Mesenchymal stem cell (in vitro differentiated cells and primary cell): ENCODE measurements around the gene ERBB4.

Experiments used
- DNase-seq: peaks from one replicate; pipeline ENCODE4 v3.0.0-alpha.2; 2013
- H2AFZ ChIP-seq: one replicate; pipeline ENCODE4 v1.6.1; 2013; ENCODE audit warnings: low read depth, mild to moderate bottlenecking, control low read depth, inconsistent platforms, low read length, moderate library complexity
- H2AK5ac ChIP-seq: 2 replicates; pipeline ENCODE4 v1.6.1; 2013; ENCODE audit warnings: low read length, moderate library complexity, mild to moderate bottlenecking, inconsistent platforms; ENCODE audit not compliant: severe bottlenecking
- H2BK120ac ChIP-seq: one replicate; pipeline ENCODE4 v1.6.1; 2013; ENCODE audit warnings: low read depth, mild to moderate bottlenecking, inconsistent platforms, low read length, moderate library complexity
- H2BK12ac ChIP-seq, 2 experiments: one replicate each; pipeline ENCODE4 v1.6.1; 2013; ENCODE audit warnings: inconsistent platforms in 2 of 2, low read length in 2 of 2, mild to moderate bottlenecking in 2 of 2, moderate library complexity in 2 of 2, control low read depth in 1 of 2
- H2BK15ac ChIP-seq: one replicate; pipeline ENCODE4 v1.6.1; 2013; ENCODE audit warnings: mild to moderate bottlenecking, low read depth, inconsistent platforms; ENCODE audit not compliant: poor library complexity, severe bottlenecking
- H2BK5ac ChIP-seq: 2 replicates; pipeline ENCODE4 v1.6.1; 2013; ENCODE audit warnings: low read depth, mild to moderate bottlenecking, low read length, control low read depth, inconsistent platforms; ENCODE audit not compliant: poor library complexity, severe bottlenecking
- H3K14ac ChIP-seq, 2 experiments: one replicate each; pipeline ENCODE4 v1.6.1; 2013; ENCODE audit warnings: inconsistent platforms in 2 of 2, low read length in 2 of 2, control low read depth in 1 of 2, mild to moderate bottlenecking in 1 of 2, moderate library complexity in 1 of 2
- H3K18ac ChIP-seq, 2 experiments: one replicate each; pipeline ENCODE4 v1.6.1; 2013; ENCODE audit warnings: inconsistent platforms in 2 of 2, low read length in 2 of 2, control low read depth in 1 of 2, low read depth in 1 of 2, mild to moderate bottlenecking in 1 of 2
- H3K23ac ChIP-seq, 2 experiments: one replicate each; pipeline ENCODE4 v1.6.1; 2013; ENCODE audit warnings: inconsistent platforms in 2 of 2, low read length in 2 of 2, mild to moderate bottlenecking in 2 of 2, moderate library complexity in 2 of 2, control low read depth in 1 of 2
- H3K27ac ChIP-seq: 2 replicates; pipeline ENCODE4 v1.5.1; 2013; ENCODE audit warnings: mild to moderate bottlenecking, moderate library complexity, low read length, control low read depth, inconsistent platforms; ENCODE audit not compliant: poor library complexity, severe bottlenecking
- H3K27me3 ChIP-seq, 2 experiments: 2 replicates each; pipeline versions ENCODE4 v1.6.1 to v1.7.0; 2013; ENCODE audit warnings: low read length in 2 of 2, mild to moderate bottlenecking in 2 of 2, moderate library complexity in 2 of 2, control low read depth in 1 of 2, inconsistent platforms in 1 of 2; ENCODE audit not compliant: control insufficient read depth in 1 of 2, insufficient read depth in 1 of 2
- H3K36me3 ChIP-seq, 2 experiments: 2 replicates each; pipeline versions ENCODE4 v1.6.1 to v1.7.0; 2013; ENCODE audit warnings: low read length in 2 of 2, control low read depth in 1 of 2, inconsistent platforms in 1 of 2, low read depth in 1 of 2, mild to moderate bottlenecking in 1 of 2; ENCODE audit not compliant: insufficient read depth in 2 of 2, control insufficient read depth in 1 of 2
- H3K4ac ChIP-seq, 2 experiments: one replicate each; pipeline ENCODE4 v1.6.1; 2013; ENCODE audit warnings: inconsistent platforms in 2 of 2, low read length in 2 of 2, mild to moderate bottlenecking in 2 of 2, moderate library complexity in 2 of 2, control low read depth in 1 of 2, low read depth in 1 of 2
- H3K4me1 ChIP-seq: 2 replicates; pipeline ENCODE4 v1.6.1; 2013; ENCODE audit warnings: low read depth, low read length, control low read depth; ENCODE audit not compliant: control insufficient read depth, insufficient read depth
- H3K4me2 ChIP-seq: 2 replicates; pipeline ENCODE4 v1.6.1; 2013; ENCODE audit warnings: low read length, mild to moderate bottlenecking, inconsistent platforms; ENCODE audit not compliant: poor library complexity, severe bottlenecking
- H3K4me3 ChIP-seq, 2 experiments: 2 replicates each; pipeline versions ENCODE4 v1.5.1 to v1.7.0; 2013; ENCODE audit warnings: low read length in 2 of 2, mild to moderate bottlenecking in 2 of 2, control low read depth in 1 of 2, low read depth in 1 of 2; ENCODE audit not compliant: insufficient read depth in 1 of 2
- H3K79me1 ChIP-seq: replicated peaks from 2 replicates; pipeline ENCODE4 v1.6.1; 2013; ENCODE audit warnings: mild to moderate bottlenecking, control low read depth, low read length, inconsistent platforms; ENCODE audit not compliant: poor library complexity, severe bottlenecking
- H3K9ac ChIP-seq: 2 replicates; pipeline ENCODE4 v1.7.0; 2013; ENCODE audit warnings: mild to moderate bottlenecking, low read length, moderate library complexity
- H3K9me3 ChIP-seq: 2 replicates; pipeline ENCODE4 v1.7.0; 2013; ENCODE audit warnings: mild to moderate bottlenecking, low read length; ENCODE audit not compliant: control insufficient read depth
- H4K8ac ChIP-seq: one replicate; pipeline ENCODE4 v1.6.1; 2013; ENCODE audit warnings: inconsistent platforms, mild to moderate bottlenecking, low read length, moderate library complexity
- H4K91ac ChIP-seq: one replicate; pipeline ENCODE4 v1.6.1; 2013; ENCODE audit warnings: mild to moderate bottlenecking, low read length, inconsistent platforms
- WGBS: methylation state at CpG from one replicate; pipeline ENCODE4 v1.1.7; 2013; ENCODE audit warnings: mixed read lengths; 5-methylcytosine and 5-hydroxymethylcytosine counted together

ERBB4 gene

DNA sequence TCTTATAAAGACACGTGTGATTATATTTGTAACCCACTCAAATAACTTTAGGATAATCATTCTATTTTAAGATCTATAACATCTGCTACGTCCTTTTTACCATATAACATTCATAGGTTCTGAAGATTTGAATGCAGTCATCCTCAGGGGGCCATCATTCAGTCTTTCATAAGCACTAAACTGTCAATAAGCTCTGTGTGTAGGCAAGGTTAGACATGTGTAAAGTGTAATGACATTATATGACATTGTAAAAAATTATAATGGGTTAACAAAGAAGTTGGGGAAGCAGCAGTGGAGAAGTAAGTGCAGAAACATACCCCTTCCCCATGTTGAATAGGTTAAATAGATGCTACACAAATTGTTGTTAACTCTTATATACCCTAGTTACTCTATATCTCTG, 845.9 kb downstream of the ERBB4 start:
- H2AK5ac ChIP-seq = no peak overlapping the region
- H4K91ac ChIP-seq = no peak overlapping the region
- no peaks in the 10 kb centered on the region for H3K36me3 ChIP-seq
- H2BK15ac ChIP-seq = no peak overlapping the region
- peaks cover 6% of the 10 kb centered on the region for H3K9me3 ChIP-seq
- no peak overlapping the region for H3K18ac ChIP-seq
- H3K27ac ChIP-seq = no peak overlapping the region
- no peak overlapping the region for H3K4me3 ChIP-seq
- H3K4me1 ChIP-seq = no peaks in the 10 kb centered on the region
- no peak for DNase-seq
- H3K23ac ChIP-seq = no peak overlapping the region
- H2BK5ac ChIP-seq = no peak overlapping the region
- H2AFZ ChIP-seq = no peak overlapping the region
- H3K79me1 ChIP-seq = no peaks in the 10 kb centered on the region
- H3K27me3 ChIP-seq = no peaks in the 10 kb centered on the region
- 83% methylated on average over 2 of the region's 2 CpGs for WGBS
- H3K4me2 ChIP-seq = no peak overlapping the region
- H3K9ac ChIP-seq = no peak overlapping the region
- no peak overlapping the region for H2BK12ac ChIP-seq
- no peak overlapping the region for H2BK120ac ChIP-seq
- no peak overlapping the region for H3K4ac ChIP-seq
- H4K8ac ChIP-seq = no peak overlapping the region
- no peak overlapping the region for H3K14ac ChIP-seq

DNA sequence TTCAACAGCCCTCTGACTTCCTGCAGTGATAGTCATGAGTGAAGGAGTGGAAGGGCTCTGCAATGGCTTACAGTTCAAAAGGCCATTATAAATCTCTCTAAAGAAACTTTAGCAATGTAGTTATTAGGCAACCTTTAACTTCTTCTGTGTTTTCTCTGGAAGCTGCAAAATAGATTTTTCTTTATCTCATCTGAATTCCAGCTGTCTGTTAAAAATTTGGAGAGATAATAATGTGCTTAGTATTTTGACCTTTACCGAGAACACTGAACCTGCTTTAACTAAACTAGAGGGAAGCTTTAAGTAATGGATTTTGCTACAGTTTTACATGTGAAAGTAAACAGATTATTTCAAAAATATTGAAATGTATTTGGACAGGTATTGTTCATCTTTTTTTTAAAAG, 847.9 kb downstream of the ERBB4 start:
- no peak overlapping the region for H3K4me2 ChIP-seq
- peaks cover 10% of the 10 kb centered on the region for H3K9me3 ChIP-seq
- no peaks in the 10 kb centered on the region for H3K36me3 ChIP-seq
- no peak overlapping the region for H3K9ac ChIP-seq
- no peak overlapping the region for H2BK15ac ChIP-seq
- no peak overlapping the region for H3K27ac ChIP-seq
- H3K27me3 ChIP-seq = no peaks in the 10 kb centered on the region
- 73% methylated on average over 1 of the region's 1 CpG for WGBS
- H2BK12ac ChIP-seq = no peak overlapping the region
- no peak overlapping the region for H4K8ac ChIP-seq
- no peak overlapping the region for H2BK5ac ChIP-seq
- no peaks in the 10 kb centered on the region for H3K4me1 ChIP-seq
- no peaks in the 10 kb centered on the region for H3K79me1 ChIP-seq
- H2BK120ac ChIP-seq = no peak overlapping the region
- no peak overlapping the region for H3K14ac ChIP-seq
- H3K18ac ChIP-seq = no peak overlapping the region
- no peak overlapping the region for H4K91ac ChIP-seq
- no peak overlapping the region for H3K4me3 ChIP-seq
- DNase-seq = peak; percentile 5
- H2AK5ac ChIP-seq = no peak overlapping the region
- no peak overlapping the region for H3K23ac ChIP-seq
- no peak overlapping the region for H2AFZ ChIP-seq
- H3K4ac ChIP-seq = no peak overlapping the region

DNA sequence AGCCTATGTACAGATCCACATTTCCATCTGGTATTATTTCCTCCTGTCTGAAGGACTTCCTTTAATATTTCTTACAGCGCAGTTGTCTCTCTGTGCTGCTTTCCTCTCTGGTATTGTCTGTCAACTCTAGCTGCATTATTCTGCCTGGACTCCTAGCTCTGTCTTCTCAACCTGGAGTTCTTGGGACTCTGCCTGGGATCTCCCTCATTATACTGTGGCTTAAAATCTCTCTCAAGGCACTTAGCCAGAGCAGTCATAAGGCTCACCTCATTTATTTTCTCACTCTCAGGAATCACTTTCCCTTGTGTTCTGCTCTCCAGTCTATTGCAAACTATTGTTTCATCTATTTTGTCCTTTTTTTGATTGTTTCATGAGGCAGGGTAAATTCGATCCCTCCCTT, 850.4 kb downstream of the ERBB4 start:
- H3K36me3 ChIP-seq = no peaks in the 10 kb centered on the region
- no peak overlapping the region for H2AK5ac ChIP-seq
- H2BK120ac ChIP-seq = no peak overlapping the region
- H4K8ac ChIP-seq = no peak overlapping the region
- H3K27ac ChIP-seq = no peak overlapping the region
- H3K4me3 ChIP-seq = no peak overlapping the region
- H3K14ac ChIP-seq = no peak overlapping the region
- no peak overlapping the region for H2AFZ ChIP-seq
- H3K9ac ChIP-seq = no peak overlapping the region
- H2BK15ac ChIP-seq = no peak overlapping the region
- no peak overlapping the region for H3K4me2 ChIP-seq
- no peak for DNase-seq
- H2BK5ac ChIP-seq = no peak overlapping the region
- 90% methylated on average over 1 of the region's 2 CpGs for WGBS
- no peaks in the 10 kb centered on the region for H3K4me1 ChIP-seq
- H3K79me1 ChIP-seq = no peaks in the 10 kb centered on the region
- H3K4ac ChIP-seq = no peak overlapping the region
- H3K9me3 ChIP-seq = peaks cover 26% of the 10 kb centered on the region
- no peak overlapping the region for H4K91ac ChIP-seq
- no peak overlapping the region for H3K18ac ChIP-seq
- H3K27me3 ChIP-seq = no peaks in the 10 kb centered on the region
- H2BK12ac ChIP-seq = no peak overlapping the region
- H3K23ac ChIP-seq = no peak overlapping the region

DNA sequence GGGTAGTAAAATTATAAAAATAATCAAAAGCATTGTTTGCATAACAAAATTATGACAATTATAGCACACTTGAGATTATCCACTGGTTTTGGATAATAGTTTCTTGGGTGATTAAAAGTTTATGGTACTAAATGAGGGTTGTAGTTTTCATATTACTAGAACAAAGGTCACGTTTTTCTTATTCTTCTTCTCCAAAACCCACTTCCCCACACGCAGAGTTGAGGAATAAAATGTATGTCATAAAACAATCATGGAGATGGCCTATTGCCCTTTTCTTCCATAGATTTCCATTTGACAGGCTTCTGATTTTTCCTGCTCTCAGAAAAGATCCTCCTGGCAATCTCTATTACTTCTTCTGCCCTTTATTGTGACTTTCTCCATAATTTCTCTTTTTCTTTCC, 863.9 kb downstream of the ERBB4 start:
- Histone ChIP-seq H3K4ac (no peak overlapping the region), H3K9me3 (peaks cover 5% of the 10 kb centered on the region), H3K18ac (no peak overlapping the region), H2BK5ac (no peak overlapping the region), H2BK12ac (no peak overlapping the region), H3K27me3 (no peaks in the 10 kb centered on the region), H3K27ac (no peak overlapping the region), H4K8ac (no peak overlapping the region), H2BK120ac (no peak overlapping the region), H4K91ac (no peak overlapping the region), H3K23ac (no peak overlapping the region), H3K14ac (no peak overlapping the region), H3K4me3 (no peak overlapping the region), H2AFZ (no peak overlapping the region), H3K79me1 (no peaks in the 10 kb centered on the region), H3K36me3 (no peaks in the 10 kb centered on the region), H3K9ac (no peak overlapping the region), H2AK5ac (no peak overlapping the region), H2BK15ac (no peak overlapping the region), H3K4me2 (no peak overlapping the region), H3K4me1 (no peaks in the 10 kb centered on the region)
- DNase-seq = no peak
- 68% methylated on average over 2 of the region's 2 CpGs for WGBS
